SK-N-MC (cell line): ENCODE measurements around the gene APOC4.

Experiments used
- DNase-seq: peaks from one replicate; pipeline ENCODE4 v3.0.0-alpha.2; 2011; ENCODE audit warnings: low read depth, low spot score
- H3K27ac ChIP-seq: fragments of 200-600 bp; sonication (generic); 2 replicates; pipeline ENCODE4 v1.5.1; 2016; ENCODE audit warnings: mixed run types
- H3K36me3 ChIP-seq: fragments of 200-600 bp; sonication (generic); 2 replicates; pipeline ENCODE4 v1.6.1; 2017; ENCODE audit warnings: antibody characterized with exemption, low read length, mixed read lengths; ENCODE audit not compliant: insufficient read depth
- H3K4me3 ChIP-seq: fragments of 200-600 bp; sonication (generic); 2 replicates; pipeline ENCODE4 v1.5.1; 2016
- H3K9ac ChIP-seq: fragments of 200-600 bp; sonication (generic); 2 replicates; pipeline ENCODE4 v1.8.0; 2017; ENCODE audit warnings: mixed run types, mixed read lengths; ENCODE audit not compliant: insufficient read length
- H3K9me3 ChIP-seq: fragments of 200-600 bp; sonication (generic); 2 replicates; pipeline ENCODE4 v1.6.1; 2017; ENCODE audit warnings: low read depth, mild to moderate bottlenecking, antibody characterized with exemption, low read length, moderate library complexity, mixed read lengths
- EZH2 ChIP-seq: fragments of 200-600 bp; sonication (generic); IDR thresholded peaks from one replicate; pipeline ENCODE4 v1.6.1; 2017; ENCODE audit warnings: antibody characterized with exemption
- FOXP2 ChIP-seq: optimal IDR thresholded peaks from 2 replicates; pipeline ENCODE3; 2011; ENCODE audit warnings: mild to moderate bottlenecking, moderate library complexity; ENCODE audit not compliant: insufficient read depth; ENCODE audit errors: extremely low read length, control extremely low read depth
- POLR2AphosphoS5 ChIP-seq: IDR thresholded peaks from 2 replicates; pipeline ENCODE4 v1.6.1; 2012; ENCODE audit warnings: mild to moderate bottlenecking, low read depth, low read length, borderline replicate concordance

APOC4 gene, protein sequence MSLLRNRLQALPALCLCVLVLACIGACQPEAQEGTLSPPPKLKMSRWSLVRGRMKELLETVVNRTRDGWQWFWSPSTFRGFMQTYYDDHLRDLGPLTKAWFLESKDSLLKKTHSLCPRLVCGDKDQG

DNA sequence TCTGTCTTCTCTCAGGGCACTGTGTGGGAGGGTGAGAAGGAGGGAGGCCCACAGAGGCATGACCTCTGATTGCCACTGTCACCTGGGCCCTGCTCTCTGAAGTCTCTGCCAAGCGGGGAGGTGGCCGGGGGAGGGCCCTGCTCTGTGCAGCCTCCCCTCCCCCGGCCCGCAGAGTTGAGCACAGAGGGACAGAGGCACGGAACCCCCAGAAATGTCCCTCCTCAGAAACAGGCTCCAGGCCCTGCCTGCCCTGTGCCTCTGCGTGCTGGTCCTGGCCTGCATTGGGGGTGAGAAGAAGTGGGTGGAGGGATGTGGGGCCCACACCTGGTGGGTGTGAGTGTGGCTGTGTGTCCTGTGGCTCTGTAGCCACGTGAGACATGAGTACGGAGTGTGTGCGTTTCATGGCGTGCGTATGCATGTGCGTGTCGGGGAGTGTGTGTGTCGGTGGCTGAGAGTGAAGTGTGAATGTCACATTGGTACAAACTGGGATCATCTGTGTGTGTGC lies at the start of gene APOC4:
Gene APOC4 (plus strand): TSS at position 171 of the 505 bp plus-strand sequence. CDS start 41 bp downstream, at position 212.
- no peaks in the 10 kb centered on the region for H3K9me3 ChIP-seq
- H3K27ac ChIP-seq = no peak within 1 kb of the TSS
- no peaks in the 10 kb centered on the region for H3K36me3 ChIP-seq
- no peak within 1 kb of the TSS for H3K4me3 ChIP-seq
- TF ChIP-seq POLR2AphosphoS5 (no peak), FOXP2 (no peak), EZH2 (no peak)
- no peak for DNase-seq
- H3K9ac ChIP-seq = no peak within 1 kb of the TSS

DNA sequence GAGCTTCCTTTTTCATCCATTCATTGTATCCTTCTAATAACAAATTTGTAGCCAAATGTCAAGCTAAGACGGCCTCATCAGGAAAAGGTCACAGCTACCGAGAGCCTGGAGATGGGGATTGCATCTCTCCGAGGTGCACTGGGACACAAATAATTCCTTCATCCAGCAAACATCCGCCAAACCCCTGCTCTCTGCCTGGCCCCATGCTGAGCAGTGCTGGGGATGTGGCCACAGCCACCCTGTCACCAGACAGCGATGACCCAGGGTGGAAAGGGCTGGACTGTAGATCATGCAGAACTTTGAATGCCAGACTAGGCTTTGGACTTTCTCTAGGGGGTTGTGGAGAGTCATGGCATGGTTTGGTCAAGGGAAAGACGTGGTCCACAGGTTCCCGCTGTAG lies 49.1 kb upstream of the APOC4 start:
- no peak overlapping the region; the same call in 1 of the 2 replicates for H3K4me3 ChIP-seq
- H3K36me3 ChIP-seq = peaks cover 55% of the 10 kb centered on the region
- DNase-seq = no peak
- TF ChIP-seq FOXP2 = no peak
- no peak for TF ChIP-seq EZH2
- TF ChIP-seq POLR2AphosphoS5 = no peak
- no peak overlapping the region for H3K27ac ChIP-seq
- no peaks in the 10 kb centered on the region for H3K9me3 ChIP-seq
- H3K9ac ChIP-seq = peak overlapping the region; percentile 81

DNA sequence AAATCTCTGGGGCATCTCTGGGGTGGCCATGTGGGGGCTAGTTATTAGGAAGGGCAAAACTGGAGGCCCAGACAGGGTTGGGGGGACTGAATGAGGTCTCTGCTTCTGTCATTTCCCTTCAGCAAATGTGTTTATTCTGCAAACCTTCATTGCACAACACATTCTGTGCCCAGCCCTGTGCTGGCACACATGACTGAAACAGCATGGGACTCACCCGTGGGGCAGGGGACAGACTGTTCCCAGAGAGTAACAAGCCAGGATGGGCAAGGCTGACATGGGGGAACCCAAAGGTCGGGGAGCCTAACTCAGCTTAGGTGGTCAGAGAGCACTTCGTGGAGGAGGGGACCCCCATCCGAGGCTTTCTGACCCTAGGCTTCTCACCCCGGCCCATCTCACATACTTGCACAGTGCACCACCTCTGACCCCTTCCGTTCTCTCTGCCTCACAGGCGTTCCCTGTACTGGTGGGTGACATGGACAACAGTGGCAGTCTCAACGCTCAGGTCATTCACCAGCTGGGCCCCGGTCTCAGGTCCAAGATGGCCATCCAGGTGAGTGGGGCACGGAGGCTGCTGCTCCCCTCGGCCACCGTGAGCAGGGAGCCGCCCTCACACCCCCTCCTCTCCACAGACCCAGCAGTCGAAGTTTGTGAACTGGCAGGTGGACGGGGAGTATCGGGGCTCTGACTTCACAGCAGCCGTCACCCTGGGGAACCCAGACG lies 48.5 kb upstream of the APOC4 start:
- no peak for TF ChIP-seq EZH2
- no peak for TF ChIP-seq FOXP2
- TF ChIP-seq POLR2AphosphoS5 = no peak
- Histone ChIP-seq H3K9ac (no peak overlapping the region), H3K36me3 (peaks cover 58% of the 10 kb centered on the region), H3K27ac (no peak overlapping the region), H3K9me3 (no peaks in the 10 kb centered on the region), H3K4me3 (no peak overlapping the region)
- DNase-seq = no peak

DNA sequence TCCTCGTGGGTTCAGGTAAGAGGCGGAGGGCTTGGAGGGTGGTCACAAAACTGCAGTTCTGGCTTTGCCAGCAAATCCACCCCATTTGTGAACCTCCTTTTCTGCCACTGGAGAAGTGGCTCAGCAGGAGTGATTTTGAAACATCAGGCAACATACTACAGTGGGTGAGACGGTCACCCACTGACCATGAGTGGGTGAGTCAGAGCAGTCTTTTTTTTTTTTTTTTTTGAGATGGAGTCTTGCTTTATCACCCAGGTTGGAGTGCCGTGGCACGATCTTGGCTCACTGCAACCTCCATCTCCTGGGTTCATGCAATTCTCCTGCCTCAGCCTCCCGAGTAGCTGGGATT lies 48.0 kb upstream of the APOC4 start:
- Histone ChIP-seq H3K27ac (no peak overlapping the region), H3K36me3 (peaks cover 58% of the 10 kb centered on the region), H3K9me3 (no peaks in the 10 kb centered on the region), H3K4me3 (no peak overlapping the region), H3K9ac (no peak overlapping the region)
- TF ChIP-seq POLR2AphosphoS5 = no peak
- no peak for TF ChIP-seq FOXP2
- no peak for TF ChIP-seq EZH2
- no peak for DNase-seq

DNA sequence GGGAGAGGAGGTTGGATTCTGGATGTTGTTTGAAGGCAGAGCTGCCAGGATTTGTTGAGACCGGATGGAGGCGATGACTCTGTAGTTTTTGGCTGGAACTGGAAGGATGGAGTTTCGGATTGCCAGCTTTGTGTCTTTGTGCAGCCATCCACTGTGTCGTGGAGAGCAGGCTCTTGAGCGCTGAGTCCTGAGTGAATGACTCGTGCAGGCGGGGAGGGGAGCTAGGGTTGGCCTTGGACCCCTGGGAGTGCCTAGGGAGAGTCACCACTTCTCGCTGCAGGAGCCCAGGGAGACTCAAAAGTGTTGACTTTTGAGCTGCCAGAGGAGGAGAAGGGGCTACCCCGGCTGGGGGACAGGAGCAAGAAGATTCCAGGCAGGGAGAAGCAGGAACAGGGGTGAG lies 47.1 kb upstream of the APOC4 start:
- TF ChIP-seq EZH2 (no peak), FOXP2 (no peak), POLR2AphosphoS5 (no peak)
- no peaks in the 10 kb centered on the region for H3K9me3 ChIP-seq
- no peak for DNase-seq
- H3K4me3 ChIP-seq = no peak overlapping the region
- H3K36me3 ChIP-seq = peaks cover 59% of the 10 kb centered on the region
- H3K9ac ChIP-seq = no peak overlapping the region
- H3K27ac ChIP-seq = no peak overlapping the region

DNA sequence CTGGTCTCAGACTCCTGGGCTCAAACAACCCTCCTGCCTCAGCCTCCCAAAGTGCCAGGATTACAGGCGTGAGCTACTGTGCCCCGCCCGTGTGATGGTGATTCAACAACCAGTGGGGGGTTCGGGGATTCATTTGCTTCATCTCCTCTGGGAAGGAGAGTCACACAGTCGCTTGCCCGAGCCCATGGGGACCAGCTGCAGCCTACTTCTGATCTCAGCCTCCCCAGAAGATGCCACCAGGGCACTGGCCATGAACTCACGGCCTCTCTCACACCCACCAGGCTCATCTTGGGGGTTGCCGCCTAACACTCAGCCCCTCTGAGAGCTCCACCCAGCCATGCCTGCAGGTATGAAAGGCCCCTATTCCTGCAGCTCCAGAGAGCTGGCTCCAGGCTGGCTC lies 44.2 kb upstream of the APOC4 start:
- Histone ChIP-seq H3K9ac (no peak overlapping the region), H3K9me3 (no peaks in the 10 kb centered on the region), H3K27ac (no peak overlapping the region), H3K36me3 (peaks cover 76% of the 10 kb centered on the region), H3K4me3 (no peak overlapping the region)
- DNase-seq = no peak
- TF ChIP-seq POLR2AphosphoS5 = no peak
- TF ChIP-seq EZH2 = no peak
- TF ChIP-seq FOXP2 = no peak

DNA sequence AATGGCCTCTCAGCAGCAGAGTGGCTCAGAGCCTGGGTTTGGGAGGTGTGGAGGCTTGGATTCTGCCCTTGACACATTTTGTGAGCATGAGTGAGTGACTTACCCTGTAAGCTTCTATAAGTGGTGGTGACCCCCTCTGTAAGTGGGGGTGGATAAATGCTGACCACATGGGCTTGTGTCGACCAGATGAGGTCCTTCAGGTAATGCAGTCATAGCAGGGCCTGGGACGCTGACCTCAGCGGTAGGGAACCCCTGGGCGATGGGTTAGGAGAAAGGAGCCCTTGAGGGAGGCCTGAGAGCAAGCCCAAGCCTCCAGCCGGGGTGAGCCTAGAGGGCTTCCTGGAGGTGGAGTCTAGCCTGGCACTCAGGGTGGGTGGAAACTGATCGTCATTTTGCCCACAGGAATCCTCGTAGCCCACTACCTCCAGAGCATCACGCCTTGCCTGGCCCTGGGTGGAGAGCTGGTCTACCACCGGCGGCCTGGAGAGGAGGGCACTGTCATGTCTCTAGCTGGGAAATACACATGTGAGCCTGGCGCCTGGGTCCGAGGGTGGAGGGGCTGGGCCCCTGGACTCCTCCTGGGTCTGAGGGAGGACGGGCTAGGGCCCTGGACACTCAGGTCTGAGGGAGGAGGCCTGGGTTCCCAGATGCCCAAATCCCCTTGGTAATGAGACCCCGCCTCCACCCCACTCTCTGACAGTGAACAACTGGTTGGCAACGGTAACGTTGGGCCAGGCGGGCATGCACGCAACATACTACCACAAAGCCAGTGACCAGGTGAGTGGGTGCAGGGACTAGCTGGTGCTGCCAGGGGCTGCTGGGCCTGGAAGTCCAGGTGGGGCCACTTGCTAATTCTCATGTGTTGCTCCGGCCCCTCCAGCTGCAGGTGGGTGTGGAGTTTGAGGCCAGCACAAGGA lies 41.5 kb upstream of the APOC4 start:
- no peak for DNase-seq
- TF ChIP-seq POLR2AphosphoS5 (no peak), FOXP2 (no peak), EZH2 (no peak)
- Histone ChIP-seq H3K27ac (no peak overlapping the region), H3K9me3 (no peaks in the 10 kb centered on the region), H3K36me3 (peaks cover 53% of the 10 kb centered on the region), H3K9ac (no peak overlapping the region), H3K4me3 (no peak overlapping the region)

DNA sequence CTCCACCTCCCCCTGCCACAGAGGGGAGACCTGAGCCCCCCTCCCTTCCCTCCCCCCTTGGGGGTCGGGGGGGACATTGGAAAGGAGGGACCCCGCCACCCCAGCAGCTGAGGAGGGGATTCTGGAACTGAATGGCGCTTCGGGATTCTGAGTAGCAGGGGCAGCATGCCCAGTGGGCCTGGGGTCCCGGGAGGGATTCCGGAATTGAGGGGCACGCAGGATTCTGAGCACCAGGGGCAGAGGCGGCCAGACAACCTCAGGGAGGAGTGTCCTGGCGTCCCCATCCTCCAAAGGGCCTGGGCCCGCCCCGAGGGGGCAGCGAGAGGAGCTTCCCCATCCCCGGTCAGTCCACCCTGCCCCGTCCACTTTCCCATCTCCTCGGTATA lies 38.8 kb upstream of the APOC4 start:
- no peak overlapping the region for H3K9ac ChIP-seq
- no peaks in the 10 kb centered on the region for H3K9me3 ChIP-seq
- no peak overlapping the region for H3K4me3 ChIP-seq
- H3K27ac ChIP-seq = no peak overlapping the region
- TF ChIP-seq EZH2 = no peak
- no peak for TF ChIP-seq POLR2AphosphoS5
- TF ChIP-seq FOXP2 = no peak
- peaks cover 29% of the 10 kb centered on the region for H3K36me3 ChIP-seq
- no peak for DNase-seq
